ENCODE data around the gene ZNF584. TPM values are rescaled to one million over a fixed set of nuclear protein-coding genes. Genes with fewer than 3 reads are reported as not detected.
"Not testable (repeated sequence)": the region's sequence is repeated elsewhere in the genome, so short reads cannot be mapped to it uniquely, and the experiment has no call there.

Gene ZNF584
- total and polyA plus RNA-seq, 12 donors, result 7.1 to 37.5 (median 14.4) TPM

DNA sequence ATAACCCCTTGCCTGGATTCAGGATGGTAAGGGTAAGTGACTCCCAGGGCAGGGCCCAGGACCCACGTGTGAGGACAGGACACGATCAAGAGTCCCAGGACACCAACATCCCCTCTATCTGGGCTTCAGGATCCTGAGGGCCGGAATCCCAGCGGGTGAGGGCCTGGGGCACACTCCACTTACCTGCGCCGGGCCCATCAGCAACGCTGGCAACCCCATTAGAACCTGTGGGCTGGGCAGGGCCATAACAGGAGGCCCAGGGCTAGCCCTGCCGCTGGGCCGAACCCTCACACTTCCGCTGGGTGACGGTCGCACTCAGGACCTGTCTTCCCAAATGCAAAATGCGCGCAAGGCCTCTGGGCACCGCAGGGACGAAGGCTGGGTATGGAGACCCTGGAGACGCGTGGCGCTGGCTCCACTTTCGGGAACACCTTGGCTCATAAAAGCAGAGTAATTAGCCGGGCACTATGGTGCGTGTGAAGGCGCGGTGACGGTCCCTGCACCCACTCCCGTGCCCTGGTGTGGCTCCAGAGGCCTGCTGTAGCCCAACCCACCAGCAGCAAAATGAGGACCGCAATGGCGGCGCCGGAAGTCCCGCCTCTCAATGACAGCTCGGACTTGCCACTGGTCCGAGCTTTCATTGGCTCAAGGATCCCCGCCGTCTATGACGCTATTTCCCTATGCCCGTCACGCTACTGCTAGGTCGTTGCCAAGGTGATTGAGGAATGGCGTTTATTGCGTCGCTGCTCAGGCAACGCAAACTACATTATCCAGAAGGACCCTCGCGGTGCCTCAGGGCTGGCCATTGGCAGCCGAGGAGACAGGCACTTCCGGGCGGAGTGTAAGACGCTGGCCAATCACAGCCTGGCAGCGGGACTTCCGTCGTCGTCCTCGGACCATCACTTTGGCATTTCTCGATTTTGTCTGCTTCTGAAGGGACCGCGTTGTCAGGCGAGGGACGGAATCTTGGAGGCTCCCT lies 31.4 kb downstream of the ZNF584 start, which contains the start of gene ZNF132:
TSS of gene ZNF132 (minus strand) at position 578 of the 979 bp plus-strand sequence. CDS start at position 246, 332 bp downstream.
- Histone ChIP-seq H3K4me3 (peak within 1 kb of the TSS; percentile 29 to 81 (median 48)), H3K4me1 (replicated peaks in 1 of 2) (peaks cover 7 to 15% of the 10 kb centered on the region in 2 donors), H3K9me3 (replicated peaks in 1 of 3) (peaks cover 0 to 24% (median 0%) of the 10 kb centered on the region in 3 donors), H3K27ac (peak within 1 kb of the TSS in 4 of 5 donors; percentile 11 to 89 (median 68)), H3K27me3 (no peaks in the 10 kb centered on the region), H3K36me3 (replicated peaks in 1 of 2) (peaks cover 0 to 10% of the 10 kb centered on the region in 2 donors)
- intact Hi-C loops (cut with DNase I), result no loop called here
- TF ChIP-seq POLR2A (IDR thresholded peaks at IDR 0.05), result peak in 1 of 2 donors; percentile 22
- TF ChIP-seq, protein P1, sequence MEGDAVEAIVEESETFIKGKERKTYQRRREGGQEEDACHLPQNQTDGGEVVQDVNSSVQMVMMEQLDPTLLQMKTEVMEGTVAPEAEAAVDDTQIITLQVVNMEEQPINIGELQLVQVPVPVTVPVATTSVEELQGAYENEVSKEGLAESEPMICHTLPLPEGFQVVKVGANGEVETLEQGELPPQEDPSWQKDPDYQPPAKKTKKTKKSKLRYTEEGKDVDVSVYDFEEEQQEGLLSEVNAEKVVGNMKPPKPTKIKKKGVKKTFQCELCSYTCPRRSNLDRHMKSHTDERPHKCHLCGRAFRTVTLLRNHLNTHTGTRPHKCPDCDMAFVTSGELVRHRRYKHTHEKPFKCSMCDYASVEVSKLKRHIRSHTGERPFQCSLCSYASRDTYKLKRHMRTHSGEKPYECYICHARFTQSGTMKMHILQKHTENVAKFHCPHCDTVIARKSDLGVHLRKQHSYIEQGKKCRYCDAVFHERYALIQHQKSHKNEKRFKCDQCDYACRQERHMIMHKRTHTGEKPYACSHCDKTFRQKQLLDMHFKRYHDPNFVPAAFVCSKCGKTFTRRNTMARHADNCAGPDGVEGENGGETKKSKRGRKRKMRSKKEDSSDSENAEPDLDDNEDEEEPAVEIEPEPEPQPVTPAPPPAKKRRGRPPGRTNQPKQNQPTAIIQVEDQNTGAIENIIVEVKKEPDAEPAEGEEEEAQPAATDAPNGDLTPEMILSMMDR (IDR thresholded peaks at IDR 0.05), result peak in 1 of 6 experiments; percentile 6
- WGBS, 4 donors, result 0 to 8% (median 7%) methylated on average over 16 to 59 of the region's 59 CpGs
- peak; percentile 95 to 100 (median 99) for DNase-seq

DNA sequence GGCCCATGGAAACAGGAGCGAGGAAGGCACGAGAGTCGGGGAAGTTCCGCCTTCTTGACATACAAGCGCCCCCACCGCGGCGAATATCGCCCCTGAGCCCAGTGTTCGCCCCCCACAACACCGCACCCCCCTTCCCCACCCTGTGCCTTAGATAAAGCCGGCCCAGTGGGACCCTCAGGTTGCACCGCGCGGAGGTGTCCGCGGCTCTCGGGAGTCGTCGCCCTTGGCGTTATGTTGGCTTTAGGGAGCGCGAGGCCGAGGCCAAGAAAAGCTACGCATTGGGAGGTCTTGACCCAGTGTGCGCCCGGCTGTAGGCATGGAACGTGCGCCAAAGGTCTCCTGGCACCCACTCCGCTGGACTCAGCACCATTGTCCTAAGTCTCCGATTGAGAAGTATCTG lies 32.1 kb downstream of the ZNF584 start:
- DNase-seq, result peak in 1 of 7 donors; percentile 8
- peaks cover 7 to 15% of the 10 kb centered on the region in 2 donors for H3K4me1 ChIP-seq (replicated peaks in 1 of 2)
- H3K27me3 ChIP-seq, result no peaks in the 10 kb centered on the region
- peak overlapping the region in 2 of 4 donors; percentile 45 to 53 for H3K4me3 ChIP-seq
- H3K36me3 ChIP-seq (replicated peaks in 1 of 2), result peaks cover 0 to 6% of the 10 kb centered on the region in 2 donors
- peak overlapping the region in 3 of 5 donors; percentile 31 to 89 (median 78) for H3K27ac ChIP-seq
- WGBS, 4 donors, result 12 to 34% (median 16%) methylated on average over 7 to 31 of the region's 31 CpGs
- H3K9me3 ChIP-seq (replicated peaks in 1 of 3), result peaks cover 0 to 17% (median 0%) of the 10 kb centered on the region in 3 donors
- intact Hi-C loops (cut with DNase I), result no loop called here
- TF ChIP-seq POLR2A (IDR thresholded peaks at IDR 0.05), result no peak
- TF ChIP-seq, protein P1 (IDR thresholded peaks at IDR 0.05), result no peak

DNA sequence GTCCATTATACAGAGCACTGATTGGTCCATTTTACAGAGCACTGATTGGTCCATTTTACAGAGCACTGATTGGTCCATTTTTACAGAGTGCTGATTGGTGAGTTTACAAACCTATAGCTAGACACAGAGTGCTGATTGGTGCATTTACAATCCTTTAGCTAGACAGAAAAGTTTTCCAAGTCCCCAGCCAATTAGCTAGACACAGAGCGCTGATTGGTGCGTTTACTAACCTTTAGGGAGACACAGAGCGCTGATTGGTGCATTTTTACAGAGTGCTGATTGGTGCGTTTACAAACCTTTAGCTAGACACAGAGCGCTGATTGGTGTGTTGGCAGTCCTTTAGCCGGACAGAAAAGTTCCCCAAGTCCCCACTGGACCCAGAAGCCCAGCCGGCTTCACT lies 34.5 kb downstream of the ZNF584 start:
- H3K9me3 ChIP-seq (replicated peaks in 1 of 3); H3K27ac ChIP-seq; H3K36me3 ChIP-seq (replicated peaks in 1 of 2); intact Hi-C loops (cut with DNase I); DNase-seq; H3K27me3 ChIP-seq; H3K4me3 ChIP-seq: not testable (repeated sequence)
- H3K4me1 ChIP-seq (replicated peaks in 1 of 2), result peaks cover 7 to 15% of the 10 kb centered on the region in 2 donors
- 85 to 86% (median 85%) methylated on average over 7 of the region's 7 CpGs for WGBS, 4 donors

DNA sequence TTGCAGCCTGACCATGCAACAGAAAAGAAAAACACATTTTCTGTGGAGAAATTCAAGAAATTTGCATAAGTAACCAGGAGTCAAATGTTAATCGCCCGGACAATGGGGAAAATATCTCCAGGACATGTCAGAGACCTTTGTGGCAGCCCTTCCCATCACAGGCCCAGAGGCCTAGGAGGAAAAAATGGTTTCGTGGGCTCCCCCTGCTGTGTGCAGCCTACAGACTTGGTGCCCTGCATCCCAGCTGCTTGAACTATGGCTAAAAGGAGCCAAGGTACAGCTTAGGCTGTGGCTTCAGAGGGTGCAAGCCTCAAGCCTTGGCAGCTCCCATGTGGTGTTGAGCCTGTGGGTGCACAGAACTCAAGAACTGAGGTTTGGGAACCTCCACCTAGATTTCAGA lies 40.4 kb downstream of the ZNF584 start:
- H3K36me3 ChIP-seq (replicated peaks in 1 of 2); H3K9me3 ChIP-seq (replicated peaks in 1 of 3); DNase-seq; H3K4me1 ChIP-seq (replicated peaks in 1 of 2); H3K27me3 ChIP-seq; H3K4me3 ChIP-seq; intact Hi-C loops (cut with DNase I); H3K27ac ChIP-seq: not testable (repeated sequence)
- WGBS, 4 donors, result 65 to 85% (median 72%) methylated on average over 3 of the region's 3 CpGs

DNA sequence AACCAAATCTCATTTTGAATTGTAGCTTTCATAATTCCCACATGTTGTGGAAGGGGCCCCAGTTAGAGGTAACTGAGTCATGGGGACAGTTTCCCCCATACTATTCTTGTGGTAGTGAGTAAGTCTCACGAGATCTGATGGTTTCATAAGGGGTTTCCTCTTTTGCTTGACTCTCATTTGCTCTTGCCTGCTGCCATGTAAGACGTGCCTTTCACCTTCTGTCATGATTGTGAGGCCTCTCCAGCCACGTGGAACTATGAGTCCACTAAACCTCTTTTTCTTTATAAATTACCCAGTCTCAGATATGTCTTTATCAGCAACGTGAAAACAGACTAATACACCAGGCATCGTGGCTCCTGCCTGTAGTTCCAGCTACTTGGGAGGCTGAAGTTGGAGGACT lies 41.5 kb downstream of the ZNF584 start:
- H3K27ac ChIP-seq; H3K27me3 ChIP-seq; H3K4me1 ChIP-seq (replicated peaks in 1 of 2); DNase-seq; intact Hi-C loops (cut with DNase I); H3K9me3 ChIP-seq (replicated peaks in 1 of 3); H3K36me3 ChIP-seq (replicated peaks in 1 of 2); H3K4me3 ChIP-seq: not testable (repeated sequence)
- 59 to 70% (median 59%) methylated on average over 5 of the region's 5 CpGs for WGBS, 4 donors
